Measurements from ENCODE around the gene CXXC1.

CXXC1 gene

DNA sequence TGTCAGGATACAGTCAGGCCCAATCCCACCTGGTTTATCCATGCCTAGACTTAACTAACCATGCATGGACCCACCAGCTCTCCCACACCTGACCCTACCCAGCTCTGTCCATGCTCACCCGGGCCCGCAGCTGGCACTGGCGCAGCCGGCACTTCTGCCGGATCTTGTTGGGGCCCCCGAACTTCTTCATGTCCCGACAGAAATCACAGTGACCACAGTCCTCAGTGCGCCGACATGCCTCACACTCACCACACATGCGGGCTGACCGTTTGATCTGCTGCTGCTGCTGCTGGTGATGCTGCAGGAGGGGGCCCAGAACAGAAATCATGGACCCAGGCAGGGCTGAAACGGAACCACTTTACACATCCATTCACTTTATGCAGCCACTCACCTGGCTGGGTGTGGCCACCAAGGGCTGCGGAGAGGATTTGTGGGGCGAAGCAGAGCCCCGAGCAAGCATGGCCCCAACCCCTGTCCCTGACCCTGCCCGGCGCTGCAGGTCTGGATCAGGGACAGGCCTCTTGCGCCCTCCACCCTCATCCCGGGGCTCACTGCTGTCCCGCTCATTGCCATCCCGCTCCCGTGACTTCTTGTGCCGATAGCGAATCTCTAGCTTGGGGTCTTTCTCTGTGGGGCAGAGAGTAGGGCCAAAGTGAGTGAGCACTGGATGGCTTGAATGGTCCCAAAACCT lies 1.7 kb downstream of the CXXC1 start:
- FAIRE-seq: no peak
- no peak for DNase-seq (ENCODE audit: insufficient read length, low spot score)
- no peak for TF ChIP-seq TAF1 (IDR thresholded peaks at IDR 0.05; ENCODE audit: low read depth, low read length)
- no peak for TF ChIP-seq POU2F2 (IDR thresholded peaks at IDR 0.05; ENCODE audit: low read depth, low read length)
- TF ChIP-seq PAX5 (IDR thresholded peaks at IDR 0.05; ENCODE audit: insufficient read depth, low read length, severe bottlenecking): no peak
- TF ChIP-seq POLR2AphosphoS5 (IDR thresholded peaks at IDR 0.05; ENCODE audit: low read depth, low read length): no peak
- no peak for TF ChIP-seq SPI1 (IDR thresholded peaks at IDR 0.05; ENCODE audit: low read depth, low read length)
- no peak for TF ChIP-seq POLR2A (IDR thresholded peaks at IDR 0.05; ENCODE audit: low read depth, low read length)

DNA sequence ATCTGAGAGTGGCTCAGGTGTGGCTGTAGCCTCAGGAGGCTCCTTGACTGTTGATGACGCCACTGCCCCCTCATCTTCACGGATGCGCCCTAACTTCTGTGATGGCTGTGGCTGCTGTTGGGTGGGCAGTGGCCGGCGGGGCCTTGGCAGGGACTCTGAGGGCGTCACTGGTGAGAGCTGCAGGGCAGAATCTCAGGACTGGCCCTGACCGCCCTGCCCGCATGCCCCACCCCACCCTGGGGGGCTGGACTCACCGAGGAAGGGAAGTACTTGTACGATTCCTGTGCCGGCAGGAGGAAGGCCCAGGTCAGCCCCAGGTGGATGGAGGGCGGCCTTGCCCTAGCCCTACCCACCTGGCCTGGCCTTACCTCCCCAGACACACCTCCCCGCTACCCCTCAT lies 2.4 kb downstream of the CXXC1 start:
- TF ChIP-seq TAF1 (IDR thresholded peaks at IDR 0.05; ENCODE audit: low read depth, low read length): no peak
- TF ChIP-seq POU2F2 (IDR thresholded peaks at IDR 0.05; ENCODE audit: low read depth, low read length): no peak
- TF ChIP-seq SPI1 (IDR thresholded peaks at IDR 0.05; ENCODE audit: low read depth, low read length): no peak
- no peak for TF ChIP-seq POLR2AphosphoS5 (IDR thresholded peaks at IDR 0.05; ENCODE audit: low read depth, low read length)
- TF ChIP-seq POLR2A (IDR thresholded peaks at IDR 0.05; ENCODE audit: low read depth, low read length): no peak
- TF ChIP-seq PAX5 (IDR thresholded peaks at IDR 0.05; ENCODE audit: insufficient read depth, low read length, severe bottlenecking): no peak
- FAIRE-seq: no peak
- no peak for DNase-seq (ENCODE audit: insufficient read length, low spot score)

DNA sequence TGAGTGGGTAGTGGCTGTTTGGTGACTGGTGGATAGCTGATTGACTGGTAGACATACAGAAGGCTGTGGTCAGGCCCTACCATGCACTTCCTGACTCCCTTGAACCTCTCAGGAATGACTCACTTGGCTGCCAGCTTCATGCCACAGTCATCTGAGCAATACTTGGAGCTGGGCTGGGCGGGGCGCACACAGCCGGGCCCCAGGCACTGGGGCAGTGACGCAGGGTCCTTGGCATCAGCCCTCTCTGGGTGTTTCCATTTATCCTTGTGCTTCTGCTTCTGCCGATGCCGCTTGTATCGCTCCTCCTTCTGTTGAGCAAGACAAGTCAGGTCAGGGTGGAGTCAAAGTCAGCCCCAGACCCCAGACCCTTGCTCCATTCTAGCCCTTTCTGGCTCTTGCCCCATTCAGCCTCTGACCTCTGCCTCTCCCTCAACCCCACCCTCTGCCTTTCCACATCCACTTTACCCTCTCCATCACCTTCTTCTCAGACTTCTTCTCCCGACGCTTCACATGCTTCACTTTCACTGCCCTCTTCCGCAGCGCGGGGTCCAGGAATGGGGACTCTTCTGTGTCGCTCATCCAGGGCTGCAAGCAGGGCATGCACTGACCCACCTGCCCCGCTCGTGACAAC lies 3.1 kb downstream of the CXXC1 start:
- FAIRE-seq (no peak), DNase-seq (ENCODE audit: insufficient read length, low spot score) (no peak)
- TF ChIP-seq TAF1 (IDR thresholded peaks at IDR 0.05; ENCODE audit: low read depth, low read length): no peak
- no peak for TF ChIP-seq PAX5 (IDR thresholded peaks at IDR 0.05; ENCODE audit: insufficient read depth, low read length, severe bottlenecking)
- TF ChIP-seq POLR2A (IDR thresholded peaks at IDR 0.05; ENCODE audit: low read depth, low read length): no peak
- TF ChIP-seq SPI1 (IDR thresholded peaks at IDR 0.05; ENCODE audit: low read depth, low read length): no peak
- no peak for TF ChIP-seq POU2F2 (IDR thresholded peaks at IDR 0.05; ENCODE audit: low read depth, low read length)
- TF ChIP-seq POLR2AphosphoS5 (IDR thresholded peaks at IDR 0.05; ENCODE audit: low read depth, low read length): no peak

DNA sequence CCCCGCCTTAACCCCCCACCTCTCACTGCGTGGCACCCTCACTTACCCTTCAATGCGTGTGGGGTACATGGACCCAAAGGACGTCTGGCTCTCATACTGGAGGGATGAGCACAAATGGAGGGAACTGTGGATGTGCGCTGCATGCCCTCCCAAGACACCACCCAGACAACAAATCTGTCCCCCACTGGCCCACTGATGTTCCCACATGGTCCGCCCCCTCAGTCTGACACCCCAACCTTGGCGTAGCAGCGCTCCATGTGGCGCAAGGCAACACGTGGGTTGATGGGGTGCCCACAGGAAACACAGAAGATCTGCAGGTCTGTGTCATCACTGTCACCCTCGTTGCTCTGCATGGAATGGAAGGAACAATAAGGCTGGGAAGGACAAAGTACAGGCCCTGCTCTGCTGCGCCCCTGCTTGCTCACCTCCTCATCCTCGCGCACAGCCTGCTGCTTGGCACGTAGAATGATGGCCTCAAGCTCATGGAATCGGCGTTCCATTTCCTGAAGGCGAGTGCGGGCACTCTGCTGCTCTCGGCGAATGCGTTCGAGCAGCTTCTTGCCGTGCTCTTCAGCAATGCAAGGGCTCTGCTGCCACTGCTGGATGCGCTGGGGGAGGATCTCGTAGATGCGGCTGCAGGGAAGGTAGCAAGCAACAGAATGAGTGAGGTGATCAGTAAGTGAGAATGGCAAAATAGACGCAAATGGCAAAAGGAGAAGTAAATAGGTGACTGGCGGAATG lies 3.9 kb downstream of the CXXC1 start:
- FAIRE-seq (no peak), DNase-seq (ENCODE audit: insufficient read length, low spot score) (no peak)
- TF ChIP-seq POLR2A (IDR thresholded peaks at IDR 0.05; ENCODE audit: low read depth, low read length) (no peak), PAX5 (IDR thresholded peaks at IDR 0.05; ENCODE audit: insufficient read depth, low read length, severe bottlenecking) (no peak), TAF1 (IDR thresholded peaks at IDR 0.05; ENCODE audit: low read depth, low read length) (no peak), POLR2AphosphoS5 (IDR thresholded peaks at IDR 0.05; ENCODE audit: low read depth, low read length) (no peak), POU2F2 (IDR thresholded peaks at IDR 0.05; ENCODE audit: low read depth, low read length) (no peak), SPI1 (IDR thresholded peaks at IDR 0.05; ENCODE audit: low read depth, low read length) (no peak)

DNA sequence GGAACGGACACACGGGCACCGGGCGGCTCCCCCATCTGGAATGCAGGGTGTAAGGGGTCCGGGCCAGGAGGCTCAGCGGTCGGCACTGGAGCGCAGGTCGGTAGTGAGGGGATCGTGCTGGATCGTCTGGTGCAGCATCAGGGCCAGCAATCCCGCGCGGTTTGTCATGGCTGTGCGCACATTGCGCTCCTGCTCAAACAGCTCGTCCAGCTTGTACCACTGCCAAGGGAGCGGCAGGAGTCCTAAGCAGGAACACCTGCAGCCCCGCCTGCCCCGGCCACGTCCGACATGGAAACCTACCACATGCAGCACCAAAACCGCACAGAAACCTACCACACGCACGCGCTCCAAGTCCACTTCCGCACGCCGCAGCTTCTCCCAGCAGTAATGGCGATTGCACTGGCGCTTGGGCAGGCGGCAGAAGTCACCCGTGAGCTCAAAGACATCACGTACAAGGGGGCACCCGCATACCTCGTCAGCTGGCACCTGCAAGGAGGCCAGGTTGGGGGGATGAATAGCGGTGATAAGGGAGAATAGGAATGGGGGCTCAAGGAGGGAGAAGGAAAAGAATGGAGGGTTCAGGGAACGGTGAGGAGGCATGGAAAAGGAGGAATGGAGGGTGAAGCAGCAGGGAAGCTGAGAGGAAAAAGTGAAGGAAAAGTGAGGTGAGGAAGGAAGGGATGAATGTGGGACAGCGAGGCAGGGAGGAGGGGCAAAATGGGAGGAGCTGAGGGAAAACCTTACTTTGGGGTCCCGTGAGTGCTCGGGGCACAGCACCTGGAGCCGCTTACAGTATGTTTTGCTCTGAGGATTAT lies 4.8 kb downstream of the CXXC1 start:
- TF ChIP-seq POLR2A (IDR thresholded peaks at IDR 0.05; ENCODE audit: low read depth, low read length): no peak
- TF ChIP-seq PAX5 (IDR thresholded peaks at IDR 0.05; ENCODE audit: insufficient read depth, low read length, severe bottlenecking): no peak
- no peak for TF ChIP-seq POU2F2 (IDR thresholded peaks at IDR 0.05; ENCODE audit: low read depth, low read length)
- TF ChIP-seq POLR2AphosphoS5 (IDR thresholded peaks at IDR 0.05; ENCODE audit: low read depth, low read length): no peak
- no peak for TF ChIP-seq SPI1 (IDR thresholded peaks at IDR 0.05; ENCODE audit: low read depth, low read length)
- TF ChIP-seq TAF1 (IDR thresholded peaks at IDR 0.05; ENCODE audit: low read depth, low read length): no peak
- FAIRE-seq (no peak), DNase-seq (ENCODE audit: insufficient read length, low spot score) (no peak)

DNA sequence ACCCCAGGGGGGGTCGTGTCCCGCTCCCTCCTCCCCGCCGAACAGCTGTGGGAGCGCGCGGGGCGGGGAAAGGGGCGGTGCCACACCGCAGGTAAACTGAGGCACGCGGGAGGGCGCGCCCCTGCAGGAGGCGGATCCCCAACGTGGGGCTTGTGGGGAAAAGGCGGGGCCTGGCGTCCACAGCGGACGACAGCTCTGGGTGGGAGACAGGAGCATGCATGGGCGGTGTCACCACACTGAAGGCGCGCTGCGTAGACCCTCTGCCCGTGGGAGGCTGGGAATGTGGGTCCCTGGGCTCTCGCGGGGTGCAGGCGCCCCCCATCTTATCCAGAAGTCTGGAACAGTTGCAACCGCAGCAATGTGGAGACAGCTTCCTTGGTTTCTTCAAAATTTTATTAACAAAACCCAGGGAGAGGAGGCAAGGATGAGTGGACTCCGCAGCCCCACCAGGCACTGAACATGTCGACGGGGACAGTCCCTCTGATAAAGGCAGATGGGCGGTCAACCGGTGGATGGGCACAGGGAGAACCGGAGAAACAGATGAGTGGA lies 5.4 kb downstream of the CXXC1 start:
- TF ChIP-seq PAX5 (IDR thresholded peaks at IDR 0.05; ENCODE audit: insufficient read depth, low read length, severe bottlenecking) (no peak), TAF1 (IDR thresholded peaks at IDR 0.05; ENCODE audit: low read depth, low read length) (no peak), POLR2A (IDR thresholded peaks at IDR 0.05; ENCODE audit: low read depth, low read length) (no peak), POLR2AphosphoS5 (IDR thresholded peaks at IDR 0.05; ENCODE audit: low read depth, low read length) (no peak), POU2F2 (IDR thresholded peaks at IDR 0.05; ENCODE audit: low read depth, low read length) (no peak), SPI1 (IDR thresholded peaks at IDR 0.05; ENCODE audit: low read depth, low read length) (no peak)
- FAIRE-seq (no peak), DNase-seq (ENCODE audit: insufficient read length, low spot score) (no peak)

DNA sequence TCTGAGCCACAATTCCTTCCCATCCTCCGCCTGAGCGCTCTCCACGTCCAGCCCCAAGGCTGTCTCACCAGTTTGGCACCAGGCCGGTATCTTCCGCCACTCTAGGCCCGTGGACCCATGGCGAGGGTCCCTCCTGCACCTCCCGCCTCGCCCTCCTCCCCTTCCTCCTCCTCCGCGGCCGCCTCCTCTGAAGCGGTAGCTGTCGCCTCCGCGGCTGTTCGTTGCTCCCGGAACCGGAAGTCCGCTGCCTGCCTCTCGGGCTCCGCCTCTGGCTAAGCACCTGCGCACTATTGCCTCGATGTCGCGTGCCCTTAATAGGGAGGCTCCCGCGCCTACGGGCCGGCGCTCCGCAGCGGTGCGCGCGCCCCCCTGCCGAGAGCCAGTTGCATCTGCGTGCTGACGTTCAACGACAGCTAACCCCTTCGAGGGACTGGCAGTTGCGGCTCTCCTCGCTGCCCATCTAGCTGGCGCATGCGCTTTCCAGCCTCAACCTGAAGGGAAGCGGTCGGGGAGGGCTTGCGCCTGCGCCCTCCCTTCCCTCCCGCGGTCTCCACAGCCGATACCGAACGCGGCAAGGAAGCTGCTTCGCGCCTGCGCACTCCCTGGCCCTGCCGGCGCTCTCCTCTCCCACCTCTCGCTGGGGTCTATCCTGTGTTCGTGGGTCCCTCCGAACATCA lies 6.1 kb downstream of the CXXC1 start, which contains the start of gene MBD1:
MBD1 (minus strand) TSS at position 229 of the 677 bp plus-strand sequence. CDS start 1,531 bp downstream, outside the sequence.
- DNase-seq (ENCODE audit: insufficient read length, low spot score): peak; percentile 97
- TF ChIP-seq PAX5 (IDR thresholded peaks at IDR 0.05; ENCODE audit: insufficient read depth, low read length, severe bottlenecking) (peak; percentile 96), SPI1 (IDR thresholded peaks at IDR 0.05; ENCODE audit: low read depth, low read length) (peak; percentile 39), POU2F2 (IDR thresholded peaks at IDR 0.05; ENCODE audit: low read depth, low read length) (peak; percentile 82), POLR2A (IDR thresholded peaks at IDR 0.05; ENCODE audit: low read depth, low read length) (peak; percentile 95), TAF1 (IDR thresholded peaks at IDR 0.05; ENCODE audit: low read depth, low read length) (peak; percentile 85), POLR2AphosphoS5 (IDR thresholded peaks at IDR 0.05; ENCODE audit: low read depth, low read length) (peak; percentile 97)
- FAIRE-seq: peak; percentile 100

All from GM12891 (cell line).